ENCODE measurements around the gene CHN2. TPM values are rescaled to one million over a fixed set of nuclear protein-coding genes. Genes with fewer than 3 reads are reported as not detected.

The CHN2 gene
- total RNA-seq, 1 experiment from 2014 or later: 2.1 TPM

- no peaks in the 10 kb centered on the region for H4K20me1 ChIP-seq (ENCODE audit: insufficient read depth)
- no peaks in the 10 kb centered on the region for H3K9me2 ChIP-seq (ENCODE audit: insufficient read depth)
- intact Hi-C loops (cut with micrococcal nuclease): no loop called here
- H3K9ac ChIP-seq (ENCODE audit: low read length): no peak overlapping the region
- no peak for TF ChIP-seq POLR2AphosphoS5 (IDR thresholded peaks at IDR 0.05; ENCODE audit: low read depth, low read length)
- ATAC-seq (no peak), DNase-seq (ENCODE audit: low read depth, low spot score) (no peak)
- H3K9me3 ChIP-seq (ENCODE audit: control insufficient read depth in 1 of 2, insufficient read depth in 1 of 2, low read depth in 1 of 2, low read length in 2 of 2): no peaks in the 10 kb centered on the region
- POLR2A ChIA-PET: no interaction called here
- RAD21 ChIA-PET (ENCODE audit: low non-redundant PET in 1 of 2, low total read pairs in 2 of 2, uncharacterized antibody in 2 of 2, unreplicated experiment in 2 of 2): no interaction called here
- H3K4me3 ChIP-seq (replicated peaks in 1 of 2; ENCODE audit: low read depth in 1 of 2, low read length in 2 of 2): no peak overlapping the region
- no peaks in the 10 kb centered on the region for H3K36me3 ChIP-seq (ENCODE audit: control insufficient read depth in 1 of 2, insufficient read depth in 2 of 2, low read length in 2 of 2)
- H3K27ac ChIP-seq (ENCODE audit: low read depth, low read length): no peak overlapping the region
- H3K27me3 ChIP-seq (ENCODE audit: insufficient read depth, low read length): no peaks in the 10 kb centered on the region
- H3K4me1 ChIP-seq (ENCODE audit: control insufficient read depth in 1 of 2, insufficient read depth in 2 of 2, low read length in 2 of 2): no peaks in the 10 kb centered on the region
- no TSS peak for BruUV-seq (replicated peaks)
- H2AFZ ChIP-seq (ENCODE audit: low read depth, low read length, poor library complexity, severe bottlenecking): no peak overlapping the region
- H3K4me2 ChIP-seq (ENCODE audit: low read length): no peak overlapping the region
- H3K79me2 ChIP-seq (ENCODE audit: insufficient read depth, low read length): no peaks in the 10 kb centered on the region
- CTCF ChIA-PET: no interaction called here
These were observed 235.8 kb downstream of the CHN2 start for GRCh38 chr7:29430279-29430949.

GRCh38 chr7:29431686-29432085, 237.1 kb downstream of the CHN2 start:
- Histone ChIP-seq H3K27ac (ENCODE audit: low read depth, low read length) (no peak overlapping the region), H4K20me1 (ENCODE audit: insufficient read depth) (no peaks in the 10 kb centered on the region), H3K9me3 (ENCODE audit: control insufficient read depth in 1 of 2, insufficient read depth in 1 of 2, low read depth in 1 of 2, low read length in 2 of 2) (no peaks in the 10 kb centered on the region), H3K79me2 (ENCODE audit: insufficient read depth, low read length) (no peaks in the 10 kb centered on the region), H3K36me3 (ENCODE audit: control insufficient read depth in 1 of 2, insufficient read depth in 2 of 2, low read length in 2 of 2) (no peaks in the 10 kb centered on the region), H3K9ac (ENCODE audit: low read length) (no peak overlapping the region), H3K9me2 (ENCODE audit: insufficient read depth) (no peaks in the 10 kb centered on the region), H3K4me3 (replicated peaks in 1 of 2; ENCODE audit: low read depth in 1 of 2, low read length in 2 of 2) (no peak overlapping the region), H3K27me3 (ENCODE audit: insufficient read depth, low read length) (no peaks in the 10 kb centered on the region), H2AFZ (ENCODE audit: low read depth, low read length, poor library complexity, severe bottlenecking) (no peak overlapping the region), H3K4me1 (ENCODE audit: control insufficient read depth in 1 of 2, insufficient read depth in 2 of 2, low read length in 2 of 2) (no peaks in the 10 kb centered on the region), H3K4me2 (ENCODE audit: low read length) (no peak overlapping the region)
- intact Hi-C loops (cut with micrococcal nuclease): no loop called here
- ChIA-PET CTCF (no interaction called here), RAD21 (ENCODE audit: low non-redundant PET in 1 of 2, low total read pairs in 2 of 2, uncharacterized antibody in 2 of 2, unreplicated experiment in 2 of 2) (no interaction called here), POLR2A (no interaction called here)
- DNase-seq (ENCODE audit: low read depth, low spot score): no peak
- ATAC-seq: no peak
- BruUV-seq (replicated peaks): no TSS peak
- TF ChIP-seq, protein P1, sequence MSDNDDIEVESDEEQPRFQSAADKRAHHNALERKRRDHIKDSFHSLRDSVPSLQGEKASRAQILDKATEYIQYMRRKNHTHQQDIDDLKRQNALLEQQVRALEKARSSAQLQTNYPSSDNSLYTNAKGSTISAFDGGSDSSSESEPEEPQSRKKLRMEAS (IDR thresholded peaks at IDR 0.05): no peak
- TF ChIP-seq ZBTB33 (IDR thresholded peaks at IDR 0.05; ENCODE audit: extremely low read depth, insufficient replicate concordance, low read length) (no peak), SP1 (IDR thresholded peaks at IDR 0.05; ENCODE audit: low read depth) (no peak), CBX3 (IDR thresholded peaks at IDR 0.05; ENCODE audit: low read depth) (no peak), RAD21 (IDR thresholded peaks at IDR 0.05; ENCODE audit: low read depth) (no peak), ZFX (IDR thresholded peaks at IDR 0.05) (no peak), POLR2A (IDR thresholded peaks at IDR 0.05; ENCODE audit: borderline replicate concordance, extremely low read depth, insufficient read depth, insufficient read length) (no peak)
- TF ChIP-seq, protein P2, sequence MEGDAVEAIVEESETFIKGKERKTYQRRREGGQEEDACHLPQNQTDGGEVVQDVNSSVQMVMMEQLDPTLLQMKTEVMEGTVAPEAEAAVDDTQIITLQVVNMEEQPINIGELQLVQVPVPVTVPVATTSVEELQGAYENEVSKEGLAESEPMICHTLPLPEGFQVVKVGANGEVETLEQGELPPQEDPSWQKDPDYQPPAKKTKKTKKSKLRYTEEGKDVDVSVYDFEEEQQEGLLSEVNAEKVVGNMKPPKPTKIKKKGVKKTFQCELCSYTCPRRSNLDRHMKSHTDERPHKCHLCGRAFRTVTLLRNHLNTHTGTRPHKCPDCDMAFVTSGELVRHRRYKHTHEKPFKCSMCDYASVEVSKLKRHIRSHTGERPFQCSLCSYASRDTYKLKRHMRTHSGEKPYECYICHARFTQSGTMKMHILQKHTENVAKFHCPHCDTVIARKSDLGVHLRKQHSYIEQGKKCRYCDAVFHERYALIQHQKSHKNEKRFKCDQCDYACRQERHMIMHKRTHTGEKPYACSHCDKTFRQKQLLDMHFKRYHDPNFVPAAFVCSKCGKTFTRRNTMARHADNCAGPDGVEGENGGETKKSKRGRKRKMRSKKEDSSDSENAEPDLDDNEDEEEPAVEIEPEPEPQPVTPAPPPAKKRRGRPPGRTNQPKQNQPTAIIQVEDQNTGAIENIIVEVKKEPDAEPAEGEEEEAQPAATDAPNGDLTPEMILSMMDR (IDR thresholded peaks at IDR 0.05 in 2 of 3, conservative IDR thresholded peaks at IDR 0.05 in 1 of 3; ENCODE audit: borderline replicate concordance in 1 of 3, insufficient read depth in 1 of 3, low read depth in 2 of 3, low read length in 2 of 3): no peak

Measured in HCT116 (cell line).